Activated T-helper 1 cell treated with anti-CD3 and anti-CD28 coated beads, Interleukin-12 subunit alpha, Interleukin-12 subunit beta, Interleukin-2, Interleukin-4 antibody, amounts not matched to agents 30 ng/mL and 10 ng/mL and 1 ng/mL, durations not matched to agents 14 hours and 24 hours and 36 hours (primary cell): ENCODE data around the gene MROH2A. TPM values are rescaled to one million over a fixed set of nuclear protein-coding genes. Genes with fewer than 3 reads are reported as not detected.

ENCODE experiments used
- DNase-seq: peaks from one replicate; pipeline ENCODE4 v3.0.0; 2021; ENCODE audit warnings: low spot score
- H3K27ac Mint-ChIP-seq: one replicate; pipeline ENCODE4 v1.8.0; 2021; ENCODE audit warnings: mild to moderate bottlenecking, mixed read lengths
- H3K27me3 Mint-ChIP-seq: one replicate; pipeline ENCODE4 v1.8.0; 2022; ENCODE audit warnings: mild to moderate bottlenecking, moderate library complexity, mixed read lengths; ENCODE audit not compliant: insufficient read depth
- H3K36me3 Mint-ChIP-seq: one replicate; pipeline ENCODE4 v1.8.0; 2021; ENCODE audit warnings: low read depth, mixed read lengths
- H3K4me1 Mint-ChIP-seq: one replicate; pipeline ENCODE4 v1.8.0; 2021; ENCODE audit warnings: low read depth, mixed read lengths
- H3K4me3 Mint-ChIP-seq: one replicate; pipeline ENCODE4 v1.8.0; 2021; ENCODE audit warnings: mild to moderate bottlenecking, moderate library complexity, mixed read lengths
- H3K9me3 Mint-ChIP-seq: one replicate; pipeline ENCODE4 v1.8.0; 2021; ENCODE audit warnings: mixed read lengths
- intact Hi-C: fragments of 100-400 bp; cut with micrococcal nuclease; formaldehyde crosslinking; loops from one replicate; pipeline ENCODE4 v1.15.1; 2024
- total RNA-seq: library from RNA; stranded (reverse); gene quantifications from 2 replicates; pipeline ENCODE4 v1.2.3, GENCODE V29; 2022

Gene MROH2A
- total RNA-seq, 1 donor from 2014 or later, result not detected

GRCh38 chr2:233845301-233846060, 67.4 kb downstream of the MROH2A start:
- Mint-ChIP-seq H3K27me3 (no peaks in the 10 kb centered on the region), H3K36me3 (peaks cover 66% of the 10 kb centered on the region), H3K4me3 (no peak overlapping the region), H3K9me3 (no peaks in the 10 kb centered on the region), H3K4me1 (peaks cover 60% of the 10 kb centered on the region), H3K27ac (no peak overlapping the region)
- intact Hi-C loops, result no loop called here
- no peak for DNase-seq

DNA sequence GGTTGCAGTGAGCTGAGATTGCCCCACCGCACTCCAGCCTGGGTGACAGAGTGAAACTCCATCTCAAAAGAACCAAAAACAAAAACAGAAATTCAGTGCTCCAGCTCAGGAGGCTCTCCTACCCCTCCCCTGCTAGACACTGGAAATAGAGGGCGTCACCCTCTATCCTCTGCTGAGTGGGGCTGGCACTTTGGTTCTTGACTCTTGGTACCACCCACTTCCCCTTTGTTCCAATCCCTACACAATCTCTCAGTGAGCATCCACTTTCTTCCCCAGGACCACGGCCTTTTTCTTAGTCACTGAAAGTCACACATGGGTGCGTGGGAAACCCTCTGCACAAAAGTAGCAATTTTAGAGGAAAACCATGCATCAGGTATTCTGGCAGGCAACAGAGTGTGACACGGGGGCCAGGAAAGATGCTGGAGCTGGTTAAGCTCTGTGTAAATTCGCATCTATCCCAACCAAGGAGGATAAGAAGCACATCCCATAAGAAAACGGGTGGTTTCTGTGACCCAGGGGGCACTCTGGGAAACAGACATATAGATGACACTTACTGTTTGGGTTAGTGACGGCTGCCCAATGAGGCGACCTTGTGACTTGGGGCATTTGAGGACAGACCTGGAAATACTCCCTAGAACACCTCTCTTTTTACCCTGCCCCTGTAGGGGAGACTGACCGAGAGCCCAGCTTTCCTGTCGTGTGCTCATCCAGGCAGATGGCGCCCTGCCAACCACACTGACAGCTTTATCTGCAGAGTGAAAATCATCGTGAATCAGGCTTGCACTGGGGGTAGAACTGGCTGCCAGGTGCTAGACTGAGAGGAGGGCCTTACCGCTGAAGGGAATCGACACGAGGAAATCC, 68.5 kb downstream of the MROH2A start:
- Mint-ChIP-seq H3K27ac (peak overlapping the region; percentile 44), H3K4me3 (no peak overlapping the region), H3K4me1 (peaks cover 60% of the 10 kb centered on the region), H3K27me3 (no peaks in the 10 kb centered on the region), H3K36me3 (peaks cover 55% of the 10 kb centered on the region), H3K9me3 (no peaks in the 10 kb centered on the region)
- intact Hi-C loops, result no loop called here
- DNase-seq, result no peak

GRCh38 chr2:233847248-233847898, 69.2 kb downstream of the MROH2A start:
- no peaks in the 10 kb centered on the region for H3K9me3 Mint-ChIP-seq
- intact Hi-C loops, result no loop called here
- DNase-seq, result no peak
- no peak overlapping the region for H3K27ac Mint-ChIP-seq
- peaks cover 55% of the 10 kb centered on the region for H3K36me3 Mint-ChIP-seq
- peaks cover 62% of the 10 kb centered on the region for H3K4me1 Mint-ChIP-seq
- H3K27me3 Mint-ChIP-seq, result no peaks in the 10 kb centered on the region
- no peak overlapping the region for H3K4me3 Mint-ChIP-seq

- peaks cover 69% of the 10 kb centered on the region for H3K4me1 Mint-ChIP-seq
Measured at GRCh38 chr2:233848276-233848675, 70.1 kb downstream of the MROH2A start.

GRCh38 chr2:233849607-233850271, 71.6 kb downstream of the MROH2A start:
- no peak for DNase-seq
- peaks cover 48% of the 10 kb centered on the region for H3K36me3 Mint-ChIP-seq
- no peak overlapping the region for H3K27ac Mint-ChIP-seq
- H3K27me3 Mint-ChIP-seq, result no peaks in the 10 kb centered on the region
- intact Hi-C loops, result loop anchor here (5.0 to 10.0 kb wide), 4 partner anchors 445 to 1295 kb away; partner anchors contain the start of genes ATG16L1, EIF4E2, GIGYF2 and TIGD1
- H3K4me1 Mint-ChIP-seq, result peaks cover 65% of the 10 kb centered on the region
- no peak overlapping the region for H3K4me3 Mint-ChIP-seq
- H3K9me3 Mint-ChIP-seq, result no peaks in the 10 kb centered on the region

More at GRCh38 chr2:233848276-233848675, 70.1 kb downstream of the MROH2A start:
- Mint-ChIP-seq H3K4me3 (no peak overlapping the region), H3K9me3 (no peaks in the 10 kb centered on the region), H3K36me3 (peaks cover 53% of the 10 kb centered on the region), H3K27me3 (no peaks in the 10 kb centered on the region), H3K27ac (peak overlapping the region; percentile 29)
- DNase-seq, result no peak
- intact Hi-C loops, result no loop called here

GRCh38 chr2:233850745-233851144, 72.6 kb downstream of the MROH2A start:
- H3K4me3 Mint-ChIP-seq, result no peak overlapping the region
- DNase-seq, result no peak
- peaks cover 74% of the 10 kb centered on the region for H3K4me1 Mint-ChIP-seq
- no peaks in the 10 kb centered on the region for H3K9me3 Mint-ChIP-seq
- H3K27me3 Mint-ChIP-seq, result no peaks in the 10 kb centered on the region
- no peak overlapping the region for H3K27ac Mint-ChIP-seq
- peaks cover 48% of the 10 kb centered on the region for H3K36me3 Mint-ChIP-seq
- intact Hi-C loops, result loop anchor here (5.0 to 10.0 kb wide), 4 partner anchors 444 to 1296 kb away; partner anchors contain the start of genes ATG16L1, EIF4E2, GIGYF2 and TIGD1

GRCh38 chr2:233851169-233851568, 73.0 kb downstream of the MROH2A start:
- H3K4me1 Mint-ChIP-seq, result peaks cover 76% of the 10 kb centered on the region

DNA sequence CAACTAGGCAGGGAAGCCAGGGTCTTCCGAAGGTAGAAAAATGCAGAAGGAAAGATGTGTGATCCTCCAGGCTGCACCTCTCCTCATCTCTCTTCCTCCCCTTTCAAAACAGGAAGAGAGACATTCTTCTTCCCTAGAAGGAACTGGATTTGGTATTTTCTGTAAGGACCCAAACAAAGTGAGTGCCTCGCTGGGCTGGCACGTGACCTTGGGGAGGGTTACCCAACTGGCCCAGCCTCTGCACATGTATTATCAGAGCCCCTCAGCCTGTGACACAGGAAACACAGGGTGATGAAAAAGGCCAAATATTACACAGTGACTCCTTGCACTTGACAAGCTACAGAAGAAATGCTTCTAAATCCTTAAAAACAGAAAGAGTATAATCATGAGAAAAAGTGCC, 73.9 kb downstream of the MROH2A start:
- no peak overlapping the region for H3K27ac Mint-ChIP-seq

More at GRCh38 chr2:233851169-233851568, 73.0 kb downstream of the MROH2A start:
- H3K4me3 Mint-ChIP-seq, result no peak overlapping the region
- peaks cover 46% of the 10 kb centered on the region for H3K36me3 Mint-ChIP-seq
- intact Hi-C loops, result loop anchor here (5.0 to 10.0 kb wide), 4 partner anchors 444 to 1296 kb away; partner anchors contain the start of genes ATG16L1, EIF4E2, GIGYF2 and TIGD1
- H3K9me3 Mint-ChIP-seq, result no peaks in the 10 kb centered on the region
- no peak overlapping the region for H3K27ac Mint-ChIP-seq
- H3K27me3 Mint-ChIP-seq, result no peaks in the 10 kb centered on the region
- DNase-seq, result no peak

GRCh38 chr2:233853353-233853752, 75.2 kb downstream of the MROH2A start:
- peak overlapping the region; percentile 94 for H3K4me3 Mint-ChIP-seq
- H3K27ac Mint-ChIP-seq, result peak overlapping the region; percentile 97
- intact Hi-C loops, result loop anchor here (5.0 to 10.0 kb wide), 4 partner anchors 441 to 1299 kb away; partner anchors contain the start of genes ATG16L1, EIF4E2, GIGYF2 and TIGD1

More for the DNA sequence above, 73.9 kb downstream of the MROH2A start:
- no peak for DNase-seq
- Mint-ChIP-seq H3K36me3 (peaks cover 39% of the 10 kb centered on the region), H3K9me3 (no peaks in the 10 kb centered on the region), H3K27me3 (no peaks in the 10 kb centered on the region), H3K4me1 (peaks cover 72% of the 10 kb centered on the region), H3K4me3 (peak overlapping the region; percentile 94)
- intact Hi-C loops, result loop anchor here (5.0 to 10.0 kb wide), 4 partner anchors 443 to 1297 kb away; partner anchors contain the start of genes ATG16L1, EIF4E2, GIGYF2 and TIGD1

GRCh38 chr2:233853883-233854240, 75.7 kb downstream of the MROH2A start:
- no peak for DNase-seq
- H3K27me3 Mint-ChIP-seq, result no peaks in the 10 kb centered on the region
- peak overlapping the region; percentile 97 for H3K27ac Mint-ChIP-seq
- no peaks in the 10 kb centered on the region for H3K9me3 Mint-ChIP-seq
- H3K4me1 Mint-ChIP-seq, result peaks cover 69% of the 10 kb centered on the region
- peaks cover 27% of the 10 kb centered on the region for H3K36me3 Mint-ChIP-seq
- H3K4me3 Mint-ChIP-seq, result peak overlapping the region; percentile 94
- intact Hi-C loops, result loop anchor here (1.0 to 10.0 kb wide), 7 partner anchors 14 to 1299 kb away; partner anchors contain the start of genes ATG16L1, EIF4E2, GIGYF2 and MSL3B

More at GRCh38 chr2:233853353-233853752, 75.2 kb downstream of the MROH2A start:
- peaks cover 32% of the 10 kb centered on the region for H3K36me3 Mint-ChIP-seq
- no peak for DNase-seq
- H3K9me3 Mint-ChIP-seq, result no peaks in the 10 kb centered on the region
- peaks cover 74% of the 10 kb centered on the region for H3K4me1 Mint-ChIP-seq
- no peaks in the 10 kb centered on the region for H3K27me3 Mint-ChIP-seq

DNA sequence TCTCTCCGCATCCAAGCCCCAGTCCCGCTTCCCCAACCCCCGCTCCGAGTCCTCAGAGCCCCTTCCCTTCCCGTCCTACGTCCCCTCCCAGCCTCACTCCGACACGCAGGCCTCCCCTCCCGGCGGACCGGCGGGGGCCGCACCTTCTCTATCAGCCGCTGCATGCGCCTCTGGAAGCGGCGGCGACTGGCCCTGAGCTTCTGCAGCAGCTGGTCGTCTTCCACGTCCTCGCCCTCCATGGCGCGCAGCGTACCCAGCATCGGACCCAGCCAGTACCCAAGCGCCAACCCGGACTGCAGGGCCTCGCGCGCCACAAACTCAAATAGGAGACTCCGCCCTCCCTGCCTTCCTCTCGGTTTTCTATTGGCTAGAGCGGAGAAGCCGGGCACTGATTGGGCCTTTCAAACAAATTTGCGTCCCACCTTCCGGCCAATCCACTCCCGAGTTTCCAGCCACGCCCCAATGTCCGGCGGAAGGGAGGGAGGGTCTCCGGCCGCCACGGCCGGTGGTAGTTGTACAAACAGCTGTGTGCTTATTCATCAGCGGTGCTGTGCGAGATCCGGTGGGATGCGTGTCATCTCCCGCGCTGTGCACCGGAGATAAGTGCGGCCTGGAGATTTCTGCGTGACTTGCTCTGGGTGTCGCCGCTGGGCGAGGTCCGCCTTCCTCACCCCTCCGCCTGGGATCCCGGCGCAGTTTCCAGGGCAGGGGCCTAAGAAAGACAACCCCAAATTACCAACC, 76.3 kb downstream of the MROH2A start, which contains the start of gene HJURP:
Gene HJURP, minus strand, starts transcription at position 295 of the 741 bp plus-strand sequence. Its CDS starts 35 bp downstream, at position 260.
- peak; percentile 95 for DNase-seq
- no peaks in the 10 kb centered on the region for H3K27me3 Mint-ChIP-seq
- peak within 1 kb of the TSS; percentile 97 for H3K27ac Mint-ChIP-seq
- H3K36me3 Mint-ChIP-seq, result peaks cover 22% of the 10 kb centered on the region
- H3K4me1 Mint-ChIP-seq, result peaks cover 63% of the 10 kb centered on the region
- H3K4me3 Mint-ChIP-seq, result peak within 1 kb of the TSS; percentile 94
- no peaks in the 10 kb centered on the region for H3K9me3 Mint-ChIP-seq
- intact Hi-C loops, result loop anchor here (1.0 to 10.0 kb wide), 7 partner anchors 14 to 1300 kb away; partner anchors contain the start of genes ATG16L1, EIF4E2, GIGYF2 and MSL3B
